ENCODE measurements around the gene DDTL.
"Not testable (repeated sequence)": the region's sequence is repeated elsewhere in the genome, so short reads cannot be mapped to it uniquely, and the experiment has no call there.

The DDTL gene

DNA sequence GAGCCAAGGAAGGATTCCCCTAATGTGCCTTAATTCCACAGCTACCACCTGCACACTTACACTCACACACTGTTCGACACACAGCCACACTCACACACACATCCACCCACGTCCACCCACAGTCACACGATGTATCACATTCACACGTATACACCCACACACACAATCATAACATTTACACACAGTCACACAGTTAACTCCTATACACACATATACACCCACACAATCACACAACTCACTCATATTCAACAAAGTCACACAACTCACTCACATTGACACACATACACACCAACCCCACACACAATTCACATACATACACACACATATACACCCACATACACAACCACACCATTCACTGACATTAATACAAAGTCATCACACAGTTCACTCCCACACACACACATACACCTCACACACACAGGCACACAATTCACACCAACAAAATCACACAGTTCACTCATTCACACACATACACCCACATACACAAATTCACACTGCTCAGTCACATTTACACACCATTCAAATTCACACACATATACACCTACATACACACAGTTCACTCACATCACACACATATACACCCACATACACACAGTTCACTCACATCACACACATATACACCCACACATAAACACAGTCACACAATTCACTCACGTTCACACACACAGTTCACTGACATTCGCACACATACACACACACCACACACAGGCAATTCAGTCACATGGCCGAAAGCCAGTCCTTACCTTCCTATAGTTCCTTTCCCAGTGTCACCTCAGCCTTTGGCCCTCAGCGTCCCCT lies 12.3 kb upstream of the DDTL start:
- H3K9me3 Mint-ChIP-seq; intact Hi-C loops (cut with micrococcal nuclease); H3K4me1 Mint-ChIP-seq (ENCODE audit: low read depth); H3K4me3 Mint-ChIP-seq; H3K27me3 Mint-ChIP-seq; H3K36me3 Mint-ChIP-seq (ENCODE audit: low read depth); H3K27ac Mint-ChIP-seq: not testable (repeated sequence)

DNA sequence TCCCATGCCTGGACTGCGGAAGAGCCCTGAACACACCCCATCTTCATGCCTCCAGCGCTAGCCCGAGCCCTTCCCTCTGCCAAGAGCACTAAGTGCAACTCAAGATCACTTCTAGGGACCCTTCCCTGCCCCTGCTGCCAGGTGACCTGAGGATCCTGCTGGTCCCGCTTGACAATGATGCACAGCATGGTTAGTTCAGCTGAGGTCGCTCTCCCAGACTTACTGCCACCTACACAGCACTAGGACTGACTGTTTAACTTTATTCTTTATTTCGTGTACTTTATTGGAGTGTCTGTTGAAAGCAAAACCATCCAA lies 11.7 kb upstream of the DDTL start:
- H3K4me3 Mint-ChIP-seq; H3K9me3 Mint-ChIP-seq; H3K27me3 Mint-ChIP-seq; H3K36me3 Mint-ChIP-seq (ENCODE audit: low read depth); intact Hi-C loops (cut with micrococcal nuclease); H3K27ac Mint-ChIP-seq; H3K4me1 Mint-ChIP-seq (ENCODE audit: low read depth): not testable (repeated sequence)

DNA sequence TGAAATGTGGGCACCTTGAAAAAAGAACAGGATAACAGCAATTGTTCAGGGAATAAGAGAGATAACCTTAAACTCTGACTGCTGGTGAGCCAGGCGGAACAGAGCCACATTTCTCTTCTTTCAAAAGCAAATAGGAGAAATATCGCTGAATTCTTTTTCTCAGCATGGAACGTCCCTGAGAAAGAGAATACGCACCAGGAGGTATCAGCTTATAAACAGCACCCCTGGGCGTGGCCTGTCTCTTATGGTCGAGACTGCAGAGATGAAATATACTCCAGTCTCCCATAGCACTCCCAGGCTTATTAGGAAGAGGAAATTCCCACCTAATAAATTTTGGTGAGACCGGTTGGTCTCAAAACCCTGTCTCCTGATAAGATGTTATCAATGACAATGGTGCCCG lies 10.8 kb upstream of the DDTL start:
- not testable (repeated sequence) for H3K27ac Mint-ChIP-seq

GRCh38 chr22:23956301-23956900 lies 10.3 kb upstream of the DDTL start:
- H3K27ac Mint-ChIP-seq; intact Hi-C loops (cut with micrococcal nuclease); H3K27me3 Mint-ChIP-seq; H3K9me3 Mint-ChIP-seq; H3K4me1 Mint-ChIP-seq (ENCODE audit: low read depth); H3K4me3 Mint-ChIP-seq; H3K36me3 Mint-ChIP-seq (ENCODE audit: low read depth): not testable (repeated sequence)

More for the DNA sequence above, 10.8 kb upstream of the DDTL start:
- H3K4me3 Mint-ChIP-seq; H3K9me3 Mint-ChIP-seq; H3K4me1 Mint-ChIP-seq (ENCODE audit: low read depth); intact Hi-C loops (cut with micrococcal nuclease); H3K27me3 Mint-ChIP-seq; H3K36me3 Mint-ChIP-seq (ENCODE audit: low read depth): not testable (repeated sequence)

DNA sequence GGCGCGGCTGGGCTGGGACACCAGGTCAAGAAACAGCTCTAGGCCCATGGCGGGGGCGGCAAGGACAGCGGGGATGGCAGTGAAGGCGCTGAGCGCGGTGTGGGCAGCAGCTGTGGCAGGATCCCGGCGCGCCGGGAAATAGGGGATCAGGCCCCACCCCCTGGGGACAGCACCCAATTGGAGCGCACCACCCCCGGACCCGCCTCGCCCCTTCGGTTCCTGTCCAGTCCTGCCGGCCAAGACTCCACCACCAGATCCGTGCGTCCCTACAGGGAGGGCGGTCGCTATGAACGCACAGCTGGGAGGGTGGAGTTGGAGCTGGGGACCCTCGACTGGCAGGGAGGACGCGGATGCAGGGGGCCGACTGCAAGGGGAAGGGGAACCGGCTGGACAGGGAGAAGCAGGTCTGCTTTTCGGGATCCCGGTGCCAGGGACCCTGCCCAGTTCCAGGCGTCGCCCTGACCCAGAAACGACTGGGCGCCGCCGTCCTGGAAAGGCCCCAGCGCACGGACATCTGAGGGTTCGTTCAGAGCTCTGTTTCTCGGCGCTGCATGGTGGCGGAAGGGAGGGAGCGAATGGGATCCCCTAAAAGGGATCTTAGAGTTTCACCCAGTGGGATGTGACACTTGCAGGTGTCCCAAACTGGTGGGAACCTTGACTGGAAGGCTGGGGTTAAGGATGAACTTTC lies 5.5 kb upstream of the DDTL start, which contains the start of gene GSTT2B:
Gene GSTT2B, minus strand, starts transcription at position 112 of the 688 bp plus-strand sequence. Its CDS starts 64 bp downstream, at position 48.
- H3K27ac Mint-ChIP-seq; H3K4me1 Mint-ChIP-seq (ENCODE audit: low read depth); intact Hi-C loops (cut with micrococcal nuclease); H3K36me3 Mint-ChIP-seq (ENCODE audit: low read depth); H3K27me3 Mint-ChIP-seq; H3K4me3 Mint-ChIP-seq; H3K9me3 Mint-ChIP-seq: not testable (repeated sequence)

- Mint-ChIP-seq H3K4me1 (ENCODE audit: low read depth) (peaks cover 22% of the 10 kb centered on the region), H3K36me3 (ENCODE audit: low read depth) (peaks cover 24% of the 10 kb centered on the region)
- H3K27me3 Mint-ChIP-seq; intact Hi-C loops (cut with micrococcal nuclease); H3K27ac Mint-ChIP-seq; H3K9me3 Mint-ChIP-seq; H3K4me3 Mint-ChIP-seq: not testable (repeated sequence)
These were observed 594 bp upstream of the DDTL start for GRCh38 chr22:23966094-23966493.

DNA sequence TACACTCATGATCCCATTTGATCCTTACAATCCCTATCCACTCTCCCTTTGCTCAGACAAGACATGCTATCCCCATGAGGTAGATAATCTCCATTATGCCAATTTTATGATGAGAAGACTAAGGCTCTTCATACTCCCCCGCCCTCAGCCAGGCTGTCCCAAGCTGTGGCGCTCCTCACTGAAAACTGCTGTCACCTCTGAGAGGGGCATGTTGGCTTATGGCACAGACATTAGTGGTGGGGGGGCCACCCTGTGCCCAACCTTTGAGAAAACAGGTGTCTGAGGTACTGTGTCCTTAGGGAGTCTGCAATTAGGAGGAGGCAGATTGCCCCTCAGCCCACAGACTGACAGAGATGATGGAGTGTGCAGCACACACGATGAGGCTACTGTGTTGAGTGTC lies 2.4 kb downstream of the DDTL start:
- peak overlapping the region; percentile 37 for H3K27ac Mint-ChIP-seq
- intact Hi-C loops (cut with micrococcal nuclease) = no loop called here
- no peak overlapping the region for H3K4me3 Mint-ChIP-seq
- H3K27me3 Mint-ChIP-seq = no peaks in the 10 kb centered on the region
- H3K36me3 Mint-ChIP-seq (ENCODE audit: low read depth) = peaks cover 35% of the 10 kb centered on the region
- H3K9me3 Mint-ChIP-seq = no peaks in the 10 kb centered on the region
- peaks cover 33% of the 10 kb centered on the region for H3K4me1 Mint-ChIP-seq (ENCODE audit: low read depth)

DNA sequence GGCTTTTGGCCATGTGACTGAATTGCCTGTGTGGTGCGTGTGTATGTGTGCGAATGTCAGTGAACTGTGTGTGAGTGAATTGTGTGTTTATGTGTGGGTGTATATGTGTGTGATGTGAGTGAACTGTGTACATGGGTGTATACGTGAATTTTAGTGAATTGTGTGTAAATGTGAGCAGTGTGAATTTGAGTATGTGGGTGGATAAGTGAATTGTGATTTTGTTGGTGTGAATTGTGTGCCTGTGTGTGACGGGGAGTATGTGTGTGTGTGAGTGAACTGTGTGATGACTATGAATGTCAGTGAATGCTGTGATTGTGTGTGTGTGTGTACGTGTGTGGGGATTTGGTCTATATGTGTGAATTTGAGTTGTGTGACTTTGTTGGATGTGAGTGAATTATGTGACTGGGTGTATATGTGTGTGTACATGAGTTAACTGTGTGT lies 3.5 kb downstream of the DDTL start:
- no peak overlapping the region for H3K27ac Mint-ChIP-seq
- no peaks in the 10 kb centered on the region for H3K27me3 Mint-ChIP-seq

DNA sequence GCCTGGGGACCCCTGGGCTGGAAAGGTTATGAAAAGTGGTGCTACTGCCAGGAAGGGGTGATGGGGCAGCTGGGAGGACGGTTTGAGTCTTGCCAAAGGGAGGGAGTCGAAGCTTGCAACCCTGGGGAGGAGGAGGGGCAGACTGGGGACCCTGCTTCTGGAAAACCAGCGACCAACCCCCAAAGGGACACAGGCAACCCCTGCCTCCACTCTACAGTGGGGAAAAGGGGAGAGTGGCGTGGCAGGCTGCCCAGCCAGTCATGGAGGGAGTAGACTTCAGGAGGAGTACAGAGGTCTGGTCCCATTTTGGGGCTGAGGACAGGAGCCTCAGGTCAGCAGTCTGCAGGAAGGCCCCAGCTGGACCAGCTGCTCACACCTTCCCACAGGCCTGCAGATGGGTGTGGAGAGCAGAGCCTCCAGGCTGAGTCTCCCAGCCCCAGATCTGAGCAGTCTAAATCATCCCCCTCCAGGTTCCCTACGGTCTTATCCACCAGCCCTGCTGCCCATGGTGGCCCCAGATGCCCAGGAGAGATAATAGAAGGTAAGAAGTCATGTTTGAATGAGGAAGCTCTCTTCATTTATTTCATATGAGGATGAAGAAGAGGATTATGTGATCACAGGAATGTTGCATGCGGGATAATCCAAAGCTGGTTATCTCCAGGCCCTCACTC lies 4.3 kb downstream of the DDTL start:
- Mint-ChIP-seq H3K9me3 (no peaks in the 10 kb centered on the region), H3K4me1 (ENCODE audit: low read depth) (peaks cover 33% of the 10 kb centered on the region), H3K27me3 (no peaks in the 10 kb centered on the region), H3K36me3 (ENCODE audit: low read depth) (peaks cover 35% of the 10 kb centered on the region), H3K27ac (no peak overlapping the region), H3K4me3 (no peak overlapping the region)
- intact Hi-C loops (cut with micrococcal nuclease) = loop anchor here (5.0 kb wide), 2 partner anchors 39 to 59 kb away; no protein-coding TSS in a partner anchor

More for the DNA sequence above, 3.5 kb downstream of the DDTL start:
- H3K4me3 Mint-ChIP-seq = no peak overlapping the region
- peaks cover 33% of the 10 kb centered on the region for H3K4me1 Mint-ChIP-seq (ENCODE audit: low read depth)
- H3K9me3 Mint-ChIP-seq = no peaks in the 10 kb centered on the region
- peaks cover 35% of the 10 kb centered on the region for H3K36me3 Mint-ChIP-seq (ENCODE audit: low read depth)
- intact Hi-C loops (cut with micrococcal nuclease) = loop anchor here (5.0 kb wide), 2 partner anchors 38 to 58 kb away; no protein-coding TSS in a partner anchor

GRCh38 chr22:23971927-23972326 lies 5.2 kb downstream of the DDTL start:
- H3K27ac Mint-ChIP-seq, H3K9me3 Mint-ChIP-seq, H3K27me3 Mint-ChIP-seq, H3K4me3 Mint-ChIP-seq: not testable (repeated sequence)
- Mint-ChIP-seq H3K36me3 (ENCODE audit: low read depth) (peaks cover 35% of the 10 kb centered on the region), H3K4me1 (ENCODE audit: low read depth) (peaks cover 33% of the 10 kb centered on the region)
- intact Hi-C loops (cut with micrococcal nuclease) = loop anchor here (5.0 kb wide), 2 partner anchors 40 to 60 kb away; no protein-coding TSS in a partner anchor

- H3K9me3 Mint-ChIP-seq, H3K4me3 Mint-ChIP-seq, H3K27me3 Mint-ChIP-seq, H3K27ac Mint-ChIP-seq: not testable (repeated sequence)
- H3K36me3 Mint-ChIP-seq (ENCODE audit: low read depth) = peaks cover 29% of the 10 kb centered on the region
- intact Hi-C loops (cut with micrococcal nuclease) = loop anchor here (5.0 kb wide), 2 partner anchors 42 to 62 kb away; no protein-coding TSS in a partner anchor
- peaks cover 27% of the 10 kb centered on the region for H3K4me1 Mint-ChIP-seq (ENCODE audit: low read depth)
These were observed 7.7 kb downstream of the DDTL start, which contains the start of gene DDT for GRCh38 chr22:23974345-23974744. TSS of gene DDT (minus strand) at chr22:23974441. CDS start at chr22:23974414, 27 bp downstream.

GRCh38 chr22:23974836-23975352 lies 8.2 kb downstream of the DDTL start:
- H3K27me3 Mint-ChIP-seq, H3K27ac Mint-ChIP-seq, H3K4me3 Mint-ChIP-seq, H3K9me3 Mint-ChIP-seq: not testable (repeated sequence)
- peaks cover 23% of the 10 kb centered on the region for H3K4me1 Mint-ChIP-seq (ENCODE audit: low read depth)
- intact Hi-C loops (cut with micrococcal nuclease) = loop anchor here (5.0 kb wide), 2 partner anchors 43 to 63 kb away; no protein-coding TSS in a partner anchor
- H3K36me3 Mint-ChIP-seq (ENCODE audit: low read depth) = peaks cover 23% of the 10 kb centered on the region

- intact Hi-C loops (cut with micrococcal nuclease); H3K36me3 Mint-ChIP-seq (ENCODE audit: low read depth); H3K4me3 Mint-ChIP-seq; H3K9me3 Mint-ChIP-seq; H3K4me1 Mint-ChIP-seq (ENCODE audit: low read depth); H3K27ac Mint-ChIP-seq; H3K27me3 Mint-ChIP-seq: not testable (repeated sequence)
These were observed 10.6 kb downstream of the DDTL start for GRCh38 chr22:23977304-23977703.

Data from dendritic cell treated with granulocyte-macrophage colony-stimulating factor and Interleukin-4, amounts not matched to agents 40 ng/mL and 50 ng/mL, for 4 days (primary cell).